ENCODE data around the gene VPS35. TPM values are rescaled to one million over a fixed set of nuclear protein-coding genes. Genes with fewer than 3 reads are reported as not detected.

VPS35 gene
- total RNA-seq, 1 experiment from 2014 or later, result 70.4 TPM

- Histone ChIP-seq H2BK20ac (ENCODE audit: low read depth, low read length, poor library complexity, severe bottlenecking) (no peak overlapping the region), H2AK5ac (ENCODE audit: insufficient read length, low read length) (no peak overlapping the region), H3K56ac (ENCODE audit: insufficient read length, low read depth, low read length) (no peak overlapping the region), H3K23me2 (ENCODE audit: insufficient read length, low read depth, low read length, poor library complexity, severe bottlenecking) (no peaks in the 10 kb centered on the region), H3K27me3 (ENCODE audit: insufficient read depth, low read length) (no peaks in the 10 kb centered on the region), H3K9me3 (ENCODE audit: control insufficient read depth, low read depth, low read length) (no peaks in the 10 kb centered on the region), H3T11ph (ENCODE audit: low read length) (no peak overlapping the region), H3K4ac (ENCODE audit: low read depth, low read length) (no peak overlapping the region), H3K18ac (ENCODE audit: insufficient read length, low read depth, low read length) (no peak overlapping the region), H3K79me1 (ENCODE audit: insufficient read depth, low read depth, low read length, poor library complexity, severe bottlenecking) (no peaks in the 10 kb centered on the region), H4K20me1 (ENCODE audit: control insufficient read depth, insufficient read depth, insufficient read length) (no peaks in the 10 kb centered on the region), H4K5ac (ENCODE audit: insufficient read length, low read depth, low read length) (no peak overlapping the region), H3K79me2 (ENCODE audit: insufficient read depth, low read length) (no peaks in the 10 kb centered on the region), H3K14ac (ENCODE audit: insufficient read depth, low read length) (no peak overlapping the region), H2AFZ (ENCODE audit: low read length) (no peak overlapping the region), H2BK5ac (ENCODE audit: insufficient read length, low read length) (no peak overlapping the region), H2BK120ac (ENCODE audit: low read depth, low read length, poor library complexity, severe bottlenecking) (no peak overlapping the region), H3K23ac (ENCODE audit: insufficient read length, low read depth, low read length) (no peak overlapping the region), H3K9ac (ENCODE audit: extremely low read depth, insufficient read length, low read length) (no peak overlapping the region), H2BK12ac (ENCODE audit: insufficient read length, low read depth, low read length) (no peak overlapping the region), H4K91ac (ENCODE audit: insufficient read length, low read depth, low read length) (no peak overlapping the region), H4K8ac (replicated peaks; ENCODE audit: insufficient read length, low read depth, low read length) (no peak overlapping the region), H2BK15ac (ENCODE audit: low read depth, low read length) (no peak overlapping the region), H3K4me2 (ENCODE audit: insufficient read depth, insufficient read length, low read length) (no peak overlapping the region), H3K4me1 (ENCODE audit: insufficient read depth, low read length) (no peaks in the 10 kb centered on the region), H3K27ac (ENCODE audit: insufficient read length, low read depth, low read length) (no peak overlapping the region)
- peaks cover 3 to 5% of the 10 kb centered on the region in 2 experiments; a peak in 4 of 5 replicates for H3K9me3 Mint-ChIP-seq
- no peaks in the 10 kb centered on the region; a peak in 1 of 7 replicates for H3K36me3 Mint-ChIP-seq (ENCODE audit: insufficient read depth in 1 of 3, low read depth in 3 of 3)
- no peak overlapping the region for H3K27ac Mint-ChIP-seq
- H3K4me3 Mint-ChIP-seq, result no peak overlapping the region
- DNase-seq, result no peak
- TF ChIP-seq CTCF (conservative IDR thresholded peaks at IDR 0.05), result no peak
- no peaks in the 10 kb centered on the region for H3K27me3 Mint-ChIP-seq (ENCODE audit: low read depth)
- no CpG with 5 or more reads among the region's 7 CpGs for WGBS (ENCODE audit: extremely low coverage, insufficient read length, low lambda C conversion rate)
- peaks cover 0 to 3% of the 10 kb centered on the region in 2 experiments; a peak in 1 of 4 replicates for H3K4me1 Mint-ChIP-seq
Observed at GRCh38 chr16:46727184-46727583, 38.2 kb upstream of the VPS35 start.
